ENCODE results near the gene NFAT5.
"Not testable (repeated sequence)": the region's sequence is repeated elsewhere in the genome, so short reads cannot be mapped to it uniquely, and the experiment has no call there.

The NFAT5 gene

GRCh38 chr16:69637206-69637865, 71.6 kb downstream of the NFAT5 start:
- DNase-seq (ENCODE audit: low read depth in 2 of 2): not testable (repeated sequence)

GRCh38 chr16:69643997-69644396, 78.2 kb downstream of the NFAT5 start:
- not testable (repeated sequence) for DNase-seq (ENCODE audit: low read depth in 2 of 2)

GRCh38 chr16:69644790-69645189, 79.0 kb downstream of the NFAT5 start:
- DNase-seq (ENCODE audit: low read depth in 2 of 2): no peak

- DNase-seq (ENCODE audit: low read depth in 2 of 2): no peak
Measured at GRCh38 chr16:69647020-69647419, 81.3 kb downstream of the NFAT5 start.

- DNase-seq (ENCODE audit: low read depth in 2 of 2): no peak
Measured at GRCh38 chr16:69651217-69651616, 85.5 kb downstream of the NFAT5 start.

- no peak for DNase-seq (ENCODE audit: low read depth in 2 of 2)
Measured at GRCh38 chr16:69654280-69654931, 88.6 kb downstream of the NFAT5 start.

GRCh38 chr16:69660166-69660565, 94.4 kb downstream of the NFAT5 start:
- no peak for DNase-seq (ENCODE audit: low read depth in 2 of 2)

- no peak for DNase-seq (ENCODE audit: low read depth in 2 of 2)
Measured at GRCh38 chr16:69662901-69663300, 97.1 kb downstream of the NFAT5 start.

GRCh38 chr16:69663846-69664245, 98.1 kb downstream of the NFAT5 start:
- DNase-seq (ENCODE audit: low read depth in 2 of 2): no peak

GRCh38 chr16:69669577-69669976, 103.8 kb downstream of the NFAT5 start:
- DNase-seq (ENCODE audit: low read depth in 2 of 2): no peak

GRCh38 chr16:69672315-69672997, 106.7 kb downstream of the NFAT5 start:
- DNase-seq (ENCODE audit: low read depth in 2 of 2): no peak

- no peak for DNase-seq (ENCODE audit: low read depth in 2 of 2)
Measured at GRCh38 chr16:69672998-69673713, 107.4 kb downstream of the NFAT5 start.

- DNase-seq (ENCODE audit: low read depth in 2 of 2): no peak
Measured at GRCh38 chr16:69680358-69680757, 114.6 kb downstream of the NFAT5 start.

- DNase-seq (ENCODE audit: low read depth in 2 of 2): no peak
Measured at GRCh38 chr16:69688589-69688988, 122.8 kb downstream of the NFAT5 start.

GRCh38 chr16:69691980-69692911, 126.5 kb downstream of the NFAT5 start:
- DNase-seq (ENCODE audit: low read depth in 2 of 2): no peak

GRCh38 chr16:69693916-69694315, 128.2 kb downstream of the NFAT5 start:
- DNase-seq (ENCODE audit: low read depth in 2 of 2): no peak

GRCh38 chr16:69698404-69698803, 132.6 kb downstream of the NFAT5 start:
- DNase-seq (ENCODE audit: low read depth in 2 of 2): no peak

- DNase-seq (ENCODE audit: low read depth in 2 of 2): no peak
Measured at GRCh38 chr16:69699915-69700314, 134.1 kb downstream of the NFAT5 start.

GRCh38 chr16:69701452-69701851, 135.7 kb downstream of the NFAT5 start:
- DNase-seq (ENCODE audit: low read depth in 2 of 2): no peak

GRCh38 chr16:69701866-69702265, 136.1 kb downstream of the NFAT5 start:
- no peak for DNase-seq (ENCODE audit: low read depth in 2 of 2)

GRCh38 chr16:69703638-69704037, 137.9 kb downstream of the NFAT5 start:
- no peak for DNase-seq (ENCODE audit: low read depth in 2 of 2)
